Measurements from ENCODE around the gene ZNF618.

- TF ChIP-seq, protein P1, sequence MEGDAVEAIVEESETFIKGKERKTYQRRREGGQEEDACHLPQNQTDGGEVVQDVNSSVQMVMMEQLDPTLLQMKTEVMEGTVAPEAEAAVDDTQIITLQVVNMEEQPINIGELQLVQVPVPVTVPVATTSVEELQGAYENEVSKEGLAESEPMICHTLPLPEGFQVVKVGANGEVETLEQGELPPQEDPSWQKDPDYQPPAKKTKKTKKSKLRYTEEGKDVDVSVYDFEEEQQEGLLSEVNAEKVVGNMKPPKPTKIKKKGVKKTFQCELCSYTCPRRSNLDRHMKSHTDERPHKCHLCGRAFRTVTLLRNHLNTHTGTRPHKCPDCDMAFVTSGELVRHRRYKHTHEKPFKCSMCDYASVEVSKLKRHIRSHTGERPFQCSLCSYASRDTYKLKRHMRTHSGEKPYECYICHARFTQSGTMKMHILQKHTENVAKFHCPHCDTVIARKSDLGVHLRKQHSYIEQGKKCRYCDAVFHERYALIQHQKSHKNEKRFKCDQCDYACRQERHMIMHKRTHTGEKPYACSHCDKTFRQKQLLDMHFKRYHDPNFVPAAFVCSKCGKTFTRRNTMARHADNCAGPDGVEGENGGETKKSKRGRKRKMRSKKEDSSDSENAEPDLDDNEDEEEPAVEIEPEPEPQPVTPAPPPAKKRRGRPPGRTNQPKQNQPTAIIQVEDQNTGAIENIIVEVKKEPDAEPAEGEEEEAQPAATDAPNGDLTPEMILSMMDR (conservative IDR thresholded peaks at IDR 0.05; ENCODE audit: low read length) = no peak
- no peak for TF ChIP-seq EZH2phosphoT487 (IDR thresholded peaks at IDR 0.05; ENCODE audit: borderline replicate concordance, low read depth, low read length)
These were observed 56.9 kb downstream of the ZNF618 start for GRCh38 chr9:113932906-113933584.
